Measurements from ENCODE around the gene CALY. TPM values are rescaled to one million over a fixed set of nuclear protein-coding genes. Genes with fewer than 3 reads are reported as not detected.

CALY gene
- total and polyA plus RNA-seq, 8 donors = 0.75 to 17.8 (median 3.2) TPM

GRCh38 chr10:133338080-133339071 is 1.7 kb upstream of the CALY start:
- intact Hi-C loops (cut with DNase I) = no loop called here
- no peak for TF ChIP-seq CTCF (IDR thresholded peaks at IDR 0.05)
- DNase-seq (no peak), FAIRE-seq (no peak), ATAC-seq (no peak)
- peaks cover 0 to 19% (median 9%) of the 10 kb centered on the region in 4 donors for H3K27me3 ChIP-seq
- no peak overlapping the region for H3K27ac ChIP-seq
- no peaks in the 10 kb centered on the region for H3K9me3 ChIP-seq
- H3K4me3 ChIP-seq = no peak overlapping the region
- WGBS, 2 donors = 70 to 80% methylated on average over 10 of the region's 10 CpGs
- H3K4me1 ChIP-seq = peaks cover 0 to 15% (median 6%) of the 10 kb centered on the region in 3 donors
- H3K36me3 ChIP-seq = no peaks in the 10 kb centered on the region

GRCh38 chr10:133337370-133337725 is 652 bp upstream of the CALY start:
- Histone ChIP-seq H3K36me3 (no peaks in the 10 kb centered on the region), H3K9me3 (no peaks in the 10 kb centered on the region), H3K4me1 (peaks cover 0 to 15% (median 6%) of the 10 kb centered on the region in 3 donors), H3K4me3 (no peak overlapping the region), H3K27me3 (peaks cover 0 to 19% (median 8%) of the 10 kb centered on the region in 4 donors), H3K27ac (no peak overlapping the region)
- DNase-seq (no peak), ATAC-seq (no peak), FAIRE-seq (no peak)
- TF ChIP-seq CTCF (IDR thresholded peaks at IDR 0.05) = no peak
- 66 to 79% methylated on average over 3 of the region's 3 CpGs for WGBS, 2 donors
- intact Hi-C loops (cut with DNase I) = no loop called here

GRCh38 chr10:133336118-133336576 is 549 bp downstream of the CALY start:
- H3K4me3 ChIP-seq = peak overlapping the region in 2 of 4 donors; percentile 14 to 35
- WGBS, 2 donors = 4 to 6% methylated on average over 26 to 41 of the region's 41 CpGs

GRCh38 chr10:133335246-133336117 is 1.2 kb downstream of the CALY start:
- intact Hi-C loops (cut with DNase I) = no loop called here
- H3K4me1 ChIP-seq = peaks cover 0 to 15% (median 6%) of the 10 kb centered on the region in 3 donors
- H3K4me3 ChIP-seq = peak overlapping the region in 2 of 4 donors; percentile 14 to 35
- ATAC-seq = peak; percentile 46 to 63 (median 50)
- no peaks in the 10 kb centered on the region for H3K9me3 ChIP-seq
- WGBS, 2 donors = 2 to 3% methylated on average over 59 to 75 of the region's 75 CpGs
- peak in 5 of 6 donors; percentile 36 to 80 (median 62) for DNase-seq
- H3K27ac ChIP-seq = no peak overlapping the region
- H3K27me3 ChIP-seq = peaks cover 0 to 18% (median 8%) of the 10 kb centered on the region in 4 donors
- TF ChIP-seq CTCF (IDR thresholded peaks at IDR 0.05) = no peak
- H3K36me3 ChIP-seq = no peaks in the 10 kb centered on the region
- FAIRE-seq = no peak

More at GRCh38 chr10:133336118-133336576, 549 bp downstream of the CALY start:
- Histone ChIP-seq H3K36me3 (no peaks in the 10 kb centered on the region), H3K27me3 (peaks cover 0 to 19% (median 8%) of the 10 kb centered on the region in 4 donors), H3K4me1 (peaks cover 0 to 15% (median 6%) of the 10 kb centered on the region in 3 donors), H3K27ac (no peak overlapping the region), H3K9me3 (no peaks in the 10 kb centered on the region)
- peak in 2 of 4 donors; percentile 8 to 9 for ATAC-seq
- intact Hi-C loops (cut with DNase I) = no loop called here
- FAIRE-seq = no peak
- peak in 2 of 6 donors; percentile 36 to 74 for DNase-seq
- TF ChIP-seq CTCF (IDR thresholded peaks at IDR 0.05) = no peak

Measured in pancreas (tissue), 10 donors.